Measurements from ENCODE around the gene PKN1. TPM values are rescaled to one million over a fixed set of nuclear protein-coding genes. Genes with fewer than 3 reads are reported as not detected.

The PKN1 gene
- polyA plus RNA-seq, 1 donor (not counting 4 experiments of a cell fraction or from before 2014, with no cell fraction given), result 0.62 TPM

GRCh38 chr19:14510311-14511228, 77.5 kb downstream of the PKN1 start:
- Histone ChIP-seq H3K4me1 (ENCODE audit: control insufficient read depth, extremely low read depth, insufficient read depth, low read length) (peaks cover 48% of the 10 kb centered on the region), H2AFZ (ENCODE audit: control insufficient read depth, low read length) (no peak overlapping the region)
- dilution Hi-C loops (cut with MboI; ENCODE audit: extremely low pct_ligation_motif_present, low sequenced_read_pairs), result no loop called here

DNA sequence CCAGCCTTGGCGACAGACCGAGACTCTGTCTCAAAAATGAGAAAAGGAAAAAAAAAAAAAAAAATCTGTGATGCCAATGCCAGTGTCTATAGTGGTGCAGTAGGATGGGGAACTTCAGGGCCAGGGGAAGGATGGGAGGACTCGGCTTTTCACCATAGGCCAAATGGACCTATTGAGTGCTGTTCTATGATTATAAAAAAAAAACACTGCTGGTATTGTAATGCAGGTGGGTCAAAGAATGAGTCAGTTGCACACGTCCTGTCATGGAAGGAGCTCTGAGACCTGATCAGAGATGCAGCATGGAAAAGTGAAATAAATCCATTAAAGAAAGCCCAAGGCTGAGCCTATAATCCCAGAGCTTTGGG, 78.1 kb downstream of the PKN1 start:
- no peak for FAIRE-seq
- no peak for TF ChIP-seq CTCF (optimal IDR thresholded peaks at IDR 0.05 in 1 of 3, IDR thresholded peaks at IDR 0.05 in 1 of 3, conservative IDR thresholded peaks at IDR 0.05 in 1 of 3; ENCODE audit: extremely low read depth in 1 of 3, insufficient read depth in 2 of 3, low read length in 3 of 3)
- no peak for TF ChIP-seq EZH2 (IDR thresholded peaks at IDR 0.05; ENCODE audit: low read length)
- dilution Hi-C loops (cut with MboI; ENCODE audit: extremely low pct_ligation_motif_present, low sequenced_read_pairs), result no loop called here

More at GRCh38 chr19:14510311-14511228, 77.5 kb downstream of the PKN1 start:
- H3K9me1 ChIP-seq (ENCODE audit: control insufficient read depth, extremely low read depth, insufficient read depth, low read length), result no peaks in the 10 kb centered on the region
- H3K9me3 ChIP-seq (ENCODE audit: control insufficient read depth, low read depth, low read length), result no peaks in the 10 kb centered on the region
- DNase-seq (ENCODE audit: low read depth, low spot score), result no peak
- H3K4me3 ChIP-seq (ENCODE audit: control insufficient read depth in 2 of 3, extremely low read depth in 1 of 3, insufficient read depth in 2 of 3, low read depth in 1 of 3, low read length in 3 of 3), result peak overlapping the region in 1 of 3 experiments; percentile 60
- H3K36me3 ChIP-seq (ENCODE audit: control insufficient read depth in 2 of 2, extremely low read depth in 1 of 2, insufficient read depth in 2 of 2, low read length in 2 of 2), result peaks cover 12 to 17% of the 10 kb centered on the region in 2 experiments
- H4K20me1 ChIP-seq (ENCODE audit: control insufficient read depth, extremely low read depth, insufficient read depth, low read length), result peaks cover 4% of the 10 kb centered on the region
- no peaks in the 10 kb centered on the region for H3K27me3 ChIP-seq (ENCODE audit: control insufficient read depth, extremely low read depth, insufficient read depth, low read length)
- no peak for FAIRE-seq
- peaks cover 6% of the 10 kb centered on the region for H3K79me2 ChIP-seq (ENCODE audit: control insufficient read depth, insufficient read depth, low read length)
- peak overlapping the region; percentile 90 for H3K4me2 ChIP-seq (ENCODE audit: control insufficient read depth, extremely low read depth, insufficient read depth, low read depth, low read length)
- TF ChIP-seq CTCF (optimal IDR thresholded peaks at IDR 0.05 in 1 of 3, IDR thresholded peaks at IDR 0.05 in 1 of 3, conservative IDR thresholded peaks at IDR 0.05 in 1 of 3; ENCODE audit: extremely low read depth in 1 of 3, insufficient read depth in 2 of 3, low read length in 3 of 3) (no peak), EZH2 (IDR thresholded peaks at IDR 0.05; ENCODE audit: low read length) (no peak)
- peak overlapping the region; percentile 88 for H3K27ac ChIP-seq (ENCODE audit: control insufficient read depth, insufficient read depth, low read length)
- peak overlapping the region; percentile 71 for H3K9ac ChIP-seq (ENCODE audit: control insufficient read depth, extremely low read depth, insufficient read depth, low read length)

More for the DNA sequence above, 78.1 kb downstream of the PKN1 start:
- H3K9me1 ChIP-seq (ENCODE audit: control insufficient read depth, extremely low read depth, insufficient read depth, low read length), result no peaks in the 10 kb centered on the region
- H3K4me1 ChIP-seq (ENCODE audit: control insufficient read depth, extremely low read depth, insufficient read depth, low read length), result peaks cover 48% of the 10 kb centered on the region
- H3K9ac ChIP-seq (ENCODE audit: control insufficient read depth, extremely low read depth, insufficient read depth, low read length), result no peak overlapping the region
- DNase-seq (ENCODE audit: low read depth, low spot score), result no peak
- H3K79me2 ChIP-seq (ENCODE audit: control insufficient read depth, insufficient read depth, low read length), result peaks cover 12% of the 10 kb centered on the region
- H3K36me3 ChIP-seq (ENCODE audit: control insufficient read depth in 2 of 2, extremely low read depth in 1 of 2, insufficient read depth in 2 of 2, low read length in 2 of 2), result peaks cover 16 to 24% of the 10 kb centered on the region in 2 experiments
- H3K4me2 ChIP-seq (ENCODE audit: control insufficient read depth, extremely low read depth, insufficient read depth, low read depth, low read length), result peak overlapping the region; percentile 90
- H3K4me3 ChIP-seq (ENCODE audit: control insufficient read depth in 2 of 3, extremely low read depth in 1 of 3, insufficient read depth in 2 of 3, low read depth in 1 of 3, low read length in 3 of 3), result no peak overlapping the region
- no peaks in the 10 kb centered on the region for H3K9me3 ChIP-seq (ENCODE audit: control insufficient read depth, low read depth, low read length)
- H3K27ac ChIP-seq (ENCODE audit: control insufficient read depth, insufficient read depth, low read length), result peak overlapping the region; percentile 88
- H2AFZ ChIP-seq (ENCODE audit: control insufficient read depth, low read length), result no peak overlapping the region
- peaks cover 11% of the 10 kb centered on the region for H4K20me1 ChIP-seq (ENCODE audit: control insufficient read depth, extremely low read depth, insufficient read depth, low read length)
- H3K27me3 ChIP-seq (ENCODE audit: control insufficient read depth, extremely low read depth, insufficient read depth, low read length), result no peaks in the 10 kb centered on the region
